Measurements from ENCODE around the gene IL32.
"Not testable (repeated sequence)": the region's sequence is repeated elsewhere in the genome, so short reads cannot be mapped to it uniquely, and the experiment has no call there.

IL32 gene

GRCh38 chr16:3072576-3073263 lies 7.3 kb downstream of the IL32 start:
- not testable (repeated sequence) for DNase-seq

- DNase-seq, result no peak
These were observed 8.0 kb downstream of the IL32 start for GRCh38 chr16:3073448-3073847.

DNA sequence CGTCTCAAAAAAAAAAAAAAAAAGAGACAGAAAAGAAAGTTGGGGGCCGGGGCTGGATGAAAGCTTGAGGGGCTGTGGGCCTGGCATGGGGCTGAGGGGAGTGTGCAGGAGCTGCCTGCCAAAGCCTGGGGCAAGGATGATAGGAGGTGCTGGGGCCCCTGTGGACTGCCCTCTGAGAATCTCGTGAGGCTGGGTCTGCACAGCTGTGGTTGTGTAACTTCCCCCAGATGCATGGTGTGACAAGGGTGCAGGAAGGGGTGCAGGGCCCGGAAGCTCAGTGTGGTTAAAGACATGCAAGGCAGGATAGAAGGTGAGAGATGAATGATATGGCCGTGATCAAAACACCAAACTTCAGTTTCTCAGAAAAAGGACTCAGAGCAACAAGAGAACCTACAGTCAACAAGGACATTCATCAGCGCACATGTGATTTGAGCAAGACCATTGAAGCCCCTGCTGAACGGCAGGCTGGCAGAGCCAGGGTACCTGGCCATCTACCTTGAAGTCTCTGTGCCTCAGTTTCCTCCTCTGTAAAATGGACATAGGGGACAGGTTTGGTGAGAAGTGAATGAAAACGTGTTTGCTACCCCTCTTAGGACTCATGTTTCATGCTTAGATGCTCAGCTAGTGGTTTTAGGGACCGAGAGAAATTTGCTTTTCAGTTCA lies 9.6 kb downstream of the IL32 start:
- peak; percentile 68 for DNase-seq

GRCh38 chr16:3075523-3075915 lies 10.1 kb downstream of the IL32 start:
- no peak for DNase-seq

GRCh38 chr16:3075946-3076345 lies 10.5 kb downstream of the IL32 start:
- not testable (repeated sequence) for DNase-seq

GRCh38 chr16:3076577-3076976 lies 11.1 kb downstream of the IL32 start:
- no peak for DNase-seq

GRCh38 chr16:3080024-3080423 lies 14.6 kb downstream of the IL32 start:
- no peak for DNase-seq

DNA sequence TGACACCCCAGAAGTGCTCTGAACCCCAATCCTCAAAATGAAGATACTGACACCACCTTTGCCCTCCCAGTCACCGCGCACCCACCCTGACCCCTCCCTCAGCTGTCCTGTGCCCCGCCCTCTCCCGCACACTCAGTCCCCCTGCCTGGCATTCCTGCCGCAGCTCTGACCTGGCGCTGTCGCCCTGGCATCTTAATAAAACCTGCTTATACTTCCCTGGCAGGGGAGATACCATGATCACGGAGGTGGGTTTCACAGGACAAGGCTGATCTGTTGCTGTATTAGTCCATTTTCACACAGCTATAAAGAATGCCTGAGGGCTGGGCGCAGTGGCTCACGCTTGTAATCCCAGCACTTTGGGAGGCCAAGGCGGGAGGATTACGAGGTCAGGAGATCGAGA lies 16.5 kb downstream of the IL32 start:
- not testable (repeated sequence) for DNase-seq

DNA sequence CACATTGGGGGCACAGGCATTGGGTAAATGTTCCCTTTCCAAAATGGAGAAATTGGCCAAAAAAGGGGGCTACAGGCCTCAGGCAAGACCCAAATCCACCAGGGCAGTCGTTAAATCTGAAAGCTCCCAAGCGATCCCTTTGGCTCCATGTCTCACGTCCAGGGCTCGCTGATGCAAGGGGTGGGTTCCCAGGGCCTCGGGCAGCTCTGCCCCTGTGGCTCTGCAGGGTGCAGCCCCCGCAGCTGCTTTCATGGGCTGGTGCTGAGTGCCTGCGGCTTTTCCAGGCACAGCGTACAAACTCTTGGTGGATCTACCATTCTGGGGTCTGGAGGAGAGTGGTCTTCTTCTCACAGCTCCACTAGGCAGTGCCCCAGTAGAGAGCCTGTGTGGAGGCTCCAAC lies 18.0 kb downstream of the IL32 start:
- DNase-seq, result not testable (repeated sequence)

- no peak for DNase-seq
These were observed 19.1 kb downstream of the IL32 start for GRCh38 chr16:3084491-3084890.

DNA sequence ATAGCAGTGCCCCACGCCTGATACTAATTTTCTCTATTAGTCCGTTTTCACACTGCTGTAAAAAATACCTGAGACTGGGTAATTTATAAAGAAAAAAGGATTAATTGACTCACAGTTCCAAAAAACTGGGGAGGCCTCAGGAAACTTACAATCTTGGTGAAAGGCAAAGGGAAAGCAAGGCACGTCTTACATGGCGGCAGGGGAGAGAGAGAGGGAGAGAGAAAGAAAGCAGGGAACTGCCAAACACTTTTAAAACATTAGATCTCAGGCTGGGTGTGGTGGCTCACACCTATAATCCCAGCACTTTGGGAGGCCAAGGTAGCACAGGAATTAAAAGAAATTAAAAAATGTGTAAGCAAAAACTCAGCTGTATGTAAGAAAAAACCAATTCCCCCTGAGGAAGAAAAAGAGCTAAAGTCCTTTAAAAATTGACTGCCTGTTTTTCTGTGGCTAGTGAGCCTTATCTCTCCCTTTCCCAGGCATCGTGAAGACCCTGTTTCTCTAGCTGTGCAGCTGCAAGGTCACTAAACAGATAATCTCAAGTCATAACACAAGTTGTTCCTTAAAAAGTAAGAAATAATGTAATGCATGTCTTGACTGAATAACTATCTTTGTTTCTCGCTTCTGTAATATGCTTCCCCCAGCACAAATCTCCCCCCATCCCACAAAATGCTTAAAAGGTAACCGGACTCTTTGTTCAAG lies 19.7 kb downstream of the IL32 start:
- no peak for DNase-seq

DNA sequence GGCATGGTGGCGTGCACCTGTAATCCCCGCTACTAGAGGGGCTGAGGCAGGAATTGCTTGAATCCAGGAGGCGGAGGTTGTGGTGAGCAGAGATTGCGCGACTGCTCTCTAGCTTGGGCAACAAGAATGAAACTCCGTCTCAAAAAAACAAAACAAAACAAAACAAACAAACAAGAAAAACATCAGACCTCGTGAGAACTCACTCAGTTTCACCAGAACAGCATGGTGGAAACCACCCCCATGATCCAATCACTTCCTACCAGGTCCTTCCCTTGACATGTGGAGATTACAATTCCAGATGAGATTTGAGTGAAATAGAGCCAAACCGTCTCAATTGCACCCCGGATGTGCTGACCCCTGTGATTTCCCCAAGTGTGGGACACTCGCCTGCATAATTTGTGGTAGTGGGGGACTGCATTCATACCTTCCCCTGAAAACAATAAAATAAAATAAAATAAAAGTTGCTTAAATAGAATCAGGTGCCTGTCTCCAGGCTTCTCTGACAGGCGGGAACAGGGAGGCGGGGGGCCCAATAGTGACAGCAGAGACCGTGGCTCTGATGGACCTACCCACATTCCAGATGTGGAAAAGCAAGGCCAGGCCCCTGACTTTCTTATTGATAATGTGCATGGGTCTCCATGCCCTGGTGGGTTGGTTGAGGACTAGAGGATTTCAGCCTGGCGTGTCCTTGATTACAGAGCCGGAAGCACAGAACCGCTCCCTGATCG lies 20.6 kb downstream of the IL32 start:
- DNase-seq, result no peak

GRCh38 chr16:3086596-3087242 lies 21.3 kb downstream of the IL32 start:
- DNase-seq, result no peak

GRCh38 chr16:3087243-3088235 lies 22.1 kb downstream of the IL32 start:
- DNase-seq, result no peak

GRCh38 chr16:3088450-3088849 lies 23.0 kb downstream of the IL32 start:
- no peak for DNase-seq

- DNase-seq, result no peak
These were observed 23.7 kb downstream of the IL32 start for GRCh38 chr16:3088925-3089716.

GRCh38 chr16:3089717-3090592 lies 24.5 kb downstream of the IL32 start:
- DNase-seq, result no peak

GRCh38 chr16:3091551-3091950 lies 26.1 kb downstream of the IL32 start:
- DNase-seq, result no peak

DNA sequence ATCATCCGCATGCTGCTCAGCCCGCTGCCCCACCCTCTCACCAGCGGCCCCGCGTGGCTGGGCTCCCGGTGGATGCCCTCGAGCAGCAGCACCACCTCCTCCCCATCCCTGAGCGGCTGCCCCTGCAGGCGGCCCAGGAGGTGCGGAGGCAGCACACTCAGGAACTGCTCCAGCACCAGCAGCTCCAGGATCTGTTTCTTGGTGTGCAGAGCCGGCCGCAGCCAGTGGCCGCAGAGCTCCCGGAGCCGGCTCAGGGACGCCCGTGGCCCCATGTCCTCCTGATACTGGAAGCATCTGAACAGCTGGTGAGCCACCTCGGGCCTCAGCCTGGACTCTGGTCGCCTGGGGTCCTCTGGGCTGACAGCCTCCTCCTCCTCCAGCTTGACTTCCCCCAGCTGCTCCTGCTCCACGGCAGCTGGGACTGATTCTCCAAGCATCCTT lies 27.1 kb downstream of the IL32 start:
- no peak for DNase-seq
